Neural progenitor cell (in vitro differentiated cells): ENCODE data around the gene LCTL. TPM values are rescaled to one million over a fixed set of nuclear protein-coding genes. Genes with fewer than 3 reads are reported as not detected.
A peak's percentile ranks its signal among the peaks of the same experiment; 100 is the strongest.

ENCODE experiments used
- DNase-seq: peaks from one replicate; pipeline ENCODE4 v3.0.0-alpha.2; 2016; ENCODE audit warnings: low spot score
- H2AFZ ChIP-seq: fragments of 200-600 bp; sonication (generic); replicated peaks from 2 replicates; pipeline ENCODE4 v1.6.1; 2016; ENCODE audit warnings: antibody characterized with exemption
- H3F3A ChIP-seq: fragments of 200-600 bp; sonication (generic); 2 replicates; pipeline ENCODE4 v1.6.1; 2016; ENCODE audit warnings: antibody characterized with exemption, low read depth
- H3K27ac ChIP-seq: fragments of 200-600 bp; sonication (generic); 2 replicates; pipeline ENCODE4 v1.5.1; 2016; ENCODE audit warnings: mild to moderate bottlenecking
- H3K27me3 ChIP-seq: fragments of 200-600 bp; sonication (generic); 2 replicates; pipeline ENCODE4 v1.6.1; 2016; ENCODE audit warnings: mild to moderate bottlenecking, moderate library complexity
- H3K36me3 ChIP-seq: fragments of 200-600 bp; sonication (generic); 2 replicates; pipeline ENCODE4 v1.5.1; 2016
- H3K4me1 ChIP-seq: fragments of 200-600 bp; sonication (generic); 2 replicates; pipeline ENCODE4 v1.6.1; 2016; ENCODE audit warnings: mixed run types
- H3K4me2 ChIP-seq: fragments of 200-600 bp; sonication (generic); 2 replicates; pipeline ENCODE4 v1.6.1; 2016
- H3K4me3 ChIP-seq: fragments of 200-600 bp; sonication (generic); 2 replicates; pipeline ENCODE4 v1.5.1; 2016
- H3K79me2 ChIP-seq: fragments of 200-600 bp; sonication (generic); 2 replicates; pipeline ENCODE4 v1.6.1; 2016; ENCODE audit warnings: low read depth
- H3K9ac ChIP-seq: fragments of 200-600 bp; sonication (generic); 2 replicates; pipeline ENCODE4 v1.6.1; 2016
- H3K9me3 ChIP-seq: fragments of 200-600 bp; sonication (generic); 2 replicates; pipeline ENCODE4 v1.5.1; 2016; ENCODE audit warnings: low read depth
- H4K20me1 ChIP-seq: fragments of 200-600 bp; sonication (generic); 2 replicates; pipeline ENCODE4 v1.6.1; 2016; ENCODE audit warnings: low read depth
- H3K27ac Mint-ChIP-seq: 3 replicates; pipeline ENCODE4 v1.8.0; 2021; ENCODE audit warnings: mixed read lengths
- H3K27me3 Mint-ChIP-seq: 2 replicates; pipeline ENCODE4 v1.8.0; 2022; ENCODE audit warnings: low read depth, mild to moderate bottlenecking, inconsistent platforms, moderate library complexity, mixed read lengths; ENCODE audit not compliant: insufficient read depth
- H3K36me3 Mint-ChIP-seq: 3 replicates; pipeline ENCODE4 v1.8.0; 2021; ENCODE audit warnings: mixed read lengths
- H3K4me1 Mint-ChIP-seq: 3 replicates; pipeline ENCODE4 v1.8.0; 2021; ENCODE audit warnings: mixed read lengths
- H3K4me3 Mint-ChIP-seq: 3 replicates; pipeline ENCODE4 v1.8.0; 2021; ENCODE audit warnings: mild to moderate bottlenecking, moderate library complexity, mixed read lengths
- H3K9me3 Mint-ChIP-seq: 3 replicates; pipeline ENCODE4 v1.8.0; 2020; ENCODE audit warnings: mixed read lengths
- CTCF ChIP-seq: fragments of 200-600 bp; sonication (generic); IDR thresholded peaks from 2 replicates; pipeline ENCODE4 v1.5.1; 2017; ENCODE audit warnings: antibody characterized with exemption, mild to moderate bottlenecking
- EZH2 ChIP-seq: fragments of 200-600 bp; sonication (generic); IDR thresholded peaks from 2 replicates; pipeline ENCODE4 v1.6.1; 2017; ENCODE audit warnings: antibody characterized with exemption, mild to moderate bottlenecking, moderate library complexity
- EZH2phosphoT487 ChIP-seq: fragments of 200-600 bp; sonication (generic); IDR thresholded peaks from 2 replicates; pipeline ENCODE4 v1.6.1; 2017; ENCODE audit warnings: antibody characterized with exemption
- total RNA-seq: library from RNA; depleted of rRNA; stranded (reverse); fragments of >200 nt; gene quantifications from 2 replicates; pipeline ENCODE4 v1.2.3, GENCODE V29; 2015; ENCODE audit warnings: low replicate concordance

The LCTL gene
- total RNA-seq, 1 donor from 2014 or later: 19.2 TPM

- Histone ChIP-seq H3K4me2 (peak overlapping the region; percentile 80), H3K27ac (no peak overlapping the region), H3F3A (peaks cover 9% of the 10 kb centered on the region), H4K20me1 (no peaks in the 10 kb centered on the region), H3K9me3 (no peaks in the 10 kb centered on the region), H3K27me3 (no peaks in the 10 kb centered on the region), H3K4me1 (peaks cover 21% of the 10 kb centered on the region), H3K79me2 (no peaks in the 10 kb centered on the region), H3K4me3 (peak overlapping the region; percentile 39), H2AFZ (no peak overlapping the region), H3K36me3 (no peaks in the 10 kb centered on the region), H3K9ac (no peak overlapping the region)
- peak overlapping the region; percentile 60 for H3K27ac Mint-ChIP-seq
- no peak overlapping the region for H3K4me3 Mint-ChIP-seq
- peaks cover 4% of the 10 kb centered on the region for H3K27me3 Mint-ChIP-seq
- no peaks in the 10 kb centered on the region for H3K36me3 Mint-ChIP-seq
- no peaks in the 10 kb centered on the region for H3K9me3 Mint-ChIP-seq
- DNase-seq: no peak
- peaks cover 27% of the 10 kb centered on the region for H3K4me1 Mint-ChIP-seq
- TF ChIP-seq EZH2phosphoT487: no peak
- no peak for TF ChIP-seq CTCF
- TF ChIP-seq EZH2: no peak
Observed at GRCh38 chr15:66564136-66565041, 1.4 kb downstream of the LCTL start.

- H4K20me1 ChIP-seq: no peaks in the 10 kb centered on the region
- TF ChIP-seq EZH2phosphoT487 (no peak), EZH2 (no peak), CTCF (no peak)
- Mint-ChIP-seq H3K4me1 (peaks cover 26% of the 10 kb centered on the region), H3K4me3 (no peak overlapping the region), H3K27ac (no peak overlapping the region), H3K27me3 (peaks cover 4% of the 10 kb centered on the region), H3K9me3 (no peaks in the 10 kb centered on the region), H3K36me3 (no peaks in the 10 kb centered on the region)
- H3K27ac ChIP-seq: no peak overlapping the region
- peaks cover 21% of the 10 kb centered on the region for H3K4me1 ChIP-seq
- no peaks in the 10 kb centered on the region for H3K9me3 ChIP-seq
- DNase-seq: no peak
- H3K36me3 ChIP-seq: no peaks in the 10 kb centered on the region
- H3K9ac ChIP-seq: no peak overlapping the region
- no peaks in the 10 kb centered on the region for H3K27me3 ChIP-seq
- no peak overlapping the region for H3K4me2 ChIP-seq
- no peaks in the 10 kb centered on the region for H3K79me2 ChIP-seq
- H2AFZ ChIP-seq: no peak overlapping the region
- peaks cover 9% of the 10 kb centered on the region for H3F3A ChIP-seq
- no peak overlapping the region for H3K4me3 ChIP-seq
Observed at GRCh38 chr15:66563566-66564110, 2.2 kb downstream of the LCTL start.

GRCh38 chr15:66563126-66563525 lies 2.7 kb downstream of the LCTL start:
- H3F3A ChIP-seq: peaks cover 9% of the 10 kb centered on the region
- H2AFZ ChIP-seq: no peak overlapping the region
- TF ChIP-seq EZH2phosphoT487 (no peak), EZH2 (no peak), CTCF (no peak)
- H3K27me3 ChIP-seq: no peaks in the 10 kb centered on the region
- no peak for DNase-seq
- H3K27ac Mint-ChIP-seq: no peak overlapping the region
- no peak overlapping the region for H3K4me3 ChIP-seq
- no peaks in the 10 kb centered on the region for H3K9me3 ChIP-seq
- H3K4me2 ChIP-seq: no peak overlapping the region
- peaks cover 21% of the 10 kb centered on the region for H3K4me1 ChIP-seq
- peaks cover 4% of the 10 kb centered on the region for H3K27me3 Mint-ChIP-seq
- H3K27ac ChIP-seq: no peak overlapping the region
- no peaks in the 10 kb centered on the region for H4K20me1 ChIP-seq
- no peaks in the 10 kb centered on the region for H3K36me3 Mint-ChIP-seq
- H3K9me3 Mint-ChIP-seq: no peaks in the 10 kb centered on the region
- H3K9ac ChIP-seq: no peak overlapping the region
- no peaks in the 10 kb centered on the region for H3K36me3 ChIP-seq
- no peaks in the 10 kb centered on the region for H3K79me2 ChIP-seq
- H3K4me3 Mint-ChIP-seq: no peak overlapping the region
- peaks cover 26% of the 10 kb centered on the region for H3K4me1 Mint-ChIP-seq
